Activated effector memory CD4-positive, alpha-beta T cell treated with anti-CD3 and anti-CD28 coated beads, Interleukin-2, amount 50 U/mL, for 16 hours (primary cell): Measurements from ENCODE around the gene CARD14.

Experiments used
- DNase-seq: peaks from one replicate; pipeline ENCODE4 v3.0.0-alpha.2; 2020

The CARD14 gene

DNA sequence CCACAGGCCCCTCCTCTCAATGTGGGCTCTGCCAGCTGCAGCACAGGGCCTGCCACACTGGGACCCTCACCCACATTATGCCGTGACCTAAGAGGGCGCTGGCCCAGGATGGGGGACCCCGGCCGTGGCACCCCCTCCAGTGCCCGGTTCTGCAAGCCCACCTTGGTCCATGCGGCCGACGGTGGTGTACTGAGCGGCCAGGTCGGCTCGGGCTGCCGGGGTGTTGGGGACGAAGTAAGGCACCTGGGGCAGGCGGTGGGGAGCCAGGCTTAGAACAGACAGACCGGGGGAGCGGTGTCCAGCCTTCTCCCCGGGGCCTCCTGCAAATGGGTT lies 43.8 kb downstream of the CARD14 start:
- no peak for DNase-seq

DNA sequence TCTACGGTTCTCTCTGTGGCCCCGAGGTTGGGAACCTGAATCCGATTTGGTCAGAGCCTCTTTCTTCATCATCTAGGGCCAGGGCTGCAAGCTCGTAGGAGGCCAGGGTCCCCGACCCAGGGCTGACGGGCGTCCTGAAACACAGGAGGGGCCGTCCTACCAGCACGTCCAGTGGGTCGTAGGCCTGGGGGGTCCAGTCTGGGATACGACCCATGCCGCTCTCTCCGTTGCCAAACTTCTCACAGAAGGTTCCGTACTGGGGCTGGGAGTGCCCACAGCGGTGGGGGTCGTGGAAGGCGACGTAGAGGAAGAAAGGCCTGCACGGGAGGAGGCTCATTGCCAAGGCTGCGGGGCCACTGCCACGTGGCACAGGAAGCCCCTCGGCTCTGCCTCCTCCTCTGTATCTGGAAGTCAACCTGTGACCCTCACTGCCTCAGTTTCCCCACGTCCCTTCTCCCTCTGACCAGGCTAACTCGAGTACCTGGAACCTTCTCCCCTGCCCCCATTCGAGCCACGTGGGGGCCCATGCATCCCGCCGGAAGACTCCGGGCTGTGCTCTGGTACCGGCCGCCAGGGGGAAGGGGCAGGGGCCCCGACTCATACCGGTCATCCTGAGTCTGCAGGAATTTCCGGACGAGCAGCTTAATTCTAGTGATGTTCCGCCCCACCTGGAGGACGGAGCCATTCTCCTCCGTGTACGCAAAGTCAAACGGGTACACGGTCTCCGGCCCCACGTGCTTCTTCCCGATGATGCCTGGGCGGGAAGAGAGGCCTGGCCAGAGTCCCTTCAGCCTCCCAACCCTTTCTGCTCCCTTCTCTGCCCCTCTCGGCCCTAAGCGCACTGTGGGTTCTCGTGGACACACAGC lies 44.4 kb downstream of the CARD14 start:
- no peak for DNase-seq

DNA sequence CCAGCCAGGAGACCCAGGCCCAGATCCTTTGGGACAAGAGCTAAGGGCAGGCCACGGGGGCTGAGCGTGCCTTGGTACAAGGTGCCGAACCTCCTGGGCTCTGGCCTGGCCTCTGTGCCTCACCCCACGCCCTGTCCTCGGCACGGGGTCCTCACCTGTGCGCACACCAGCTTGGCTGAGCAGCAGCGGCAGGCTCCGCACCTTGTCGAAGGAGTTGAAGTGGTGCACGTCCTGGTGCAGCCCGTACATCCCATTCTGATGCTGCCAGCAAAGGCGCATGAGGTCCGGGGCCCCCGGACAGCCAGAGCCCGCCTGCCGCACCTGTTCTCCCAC lies 45.0 kb downstream of the CARD14 start:
- no peak for DNase-seq

DNA sequence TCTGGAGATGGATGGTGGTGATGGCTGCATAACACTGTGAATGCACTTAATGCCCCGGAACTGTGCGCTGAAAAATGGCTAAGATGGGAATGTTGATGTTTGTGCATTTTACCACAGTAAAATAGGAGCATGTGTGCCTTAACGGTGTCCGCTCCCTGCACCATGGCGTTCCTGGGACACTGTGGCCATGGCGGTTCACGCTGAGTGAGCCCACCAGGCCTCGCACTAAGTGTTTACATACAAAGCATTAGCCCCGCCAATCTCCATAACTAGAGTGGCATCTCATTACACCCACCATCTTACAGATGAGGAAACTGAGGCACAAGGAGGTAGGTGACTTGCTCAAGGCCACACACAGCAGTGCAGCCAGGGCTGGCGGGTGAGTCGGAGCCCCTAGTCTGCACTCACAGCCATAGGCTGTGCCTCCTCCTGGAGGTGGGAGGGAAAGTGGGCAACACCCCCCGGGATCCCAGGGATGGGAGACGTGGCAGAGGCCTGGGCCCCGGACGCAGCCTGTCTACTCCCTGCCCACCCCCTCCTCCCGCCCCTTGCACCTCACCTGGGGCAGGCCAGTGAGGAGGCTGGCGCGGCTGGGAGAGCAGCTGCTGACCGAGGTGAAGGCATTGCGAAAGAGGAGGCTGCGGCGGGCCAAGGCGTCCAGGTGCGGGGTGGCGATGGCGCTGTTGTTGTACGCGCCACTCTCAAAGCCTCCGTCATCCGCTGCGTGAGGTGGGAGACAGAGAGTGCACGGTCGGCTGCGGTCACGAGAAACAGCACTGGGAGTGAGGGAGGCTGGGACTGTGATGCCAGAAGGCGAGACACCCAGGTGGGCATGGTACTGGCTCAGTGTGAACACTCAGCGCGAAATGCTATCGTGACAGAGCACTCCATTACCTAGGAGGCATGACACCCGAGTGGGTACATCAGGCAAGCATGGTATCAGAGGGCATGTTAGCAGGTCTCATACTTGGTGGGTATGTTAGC lies 46.9 kb downstream of the CARD14 start:
- no peak for DNase-seq

DNA sequence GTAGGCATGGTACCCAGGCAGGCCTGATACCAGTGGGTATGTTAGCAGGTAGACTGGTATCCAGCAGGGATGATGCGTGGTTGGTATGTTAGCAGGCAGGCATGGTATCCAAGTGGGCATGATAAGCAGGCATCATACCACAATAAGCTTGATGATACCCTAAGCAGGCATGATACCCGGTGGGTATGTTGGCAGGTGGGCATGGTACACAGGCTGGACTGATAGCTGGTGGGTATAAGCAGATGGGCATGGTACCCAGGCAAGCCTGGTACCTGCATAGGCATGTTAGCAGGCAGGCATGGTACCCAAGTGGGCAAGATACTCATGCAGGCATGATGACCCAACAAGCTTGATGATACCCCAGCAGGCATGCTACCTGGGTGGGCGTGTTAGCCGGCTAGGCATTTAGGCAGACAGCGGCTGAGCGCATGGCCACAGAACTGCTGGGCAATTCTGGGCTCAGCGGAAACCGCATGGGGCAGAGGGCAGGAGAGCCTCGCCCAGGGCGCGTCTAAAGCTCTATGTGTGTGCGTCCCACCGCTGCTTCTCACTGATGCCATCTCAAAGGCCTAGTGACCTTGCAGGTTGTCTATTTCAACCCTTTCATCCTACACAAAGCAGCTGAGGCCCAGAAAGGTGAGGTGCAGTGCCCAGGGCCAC lies 48.0 kb downstream of the CARD14 start:
- DNase-seq = no peak

DNA sequence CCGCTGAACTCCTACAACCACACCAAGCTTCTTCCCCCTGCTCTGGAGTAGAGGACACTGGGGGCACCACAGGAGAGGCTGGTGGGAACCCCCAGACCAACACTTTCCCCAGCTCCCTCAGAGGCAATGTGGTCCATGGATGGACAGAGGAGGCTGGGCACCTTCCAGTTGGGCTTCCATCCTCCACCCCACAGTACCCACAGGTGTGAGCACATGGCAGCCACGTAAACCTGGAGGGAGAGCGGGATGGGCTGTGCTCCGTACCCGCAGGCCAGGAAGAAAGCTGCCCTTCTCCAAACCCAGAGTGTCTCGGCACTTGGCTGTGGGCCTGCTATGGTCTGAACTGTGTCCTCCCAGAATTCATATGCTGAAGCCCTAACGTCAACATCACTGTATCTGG lies 48.6 kb downstream of the CARD14 start:
- no peak for DNase-seq

DNA sequence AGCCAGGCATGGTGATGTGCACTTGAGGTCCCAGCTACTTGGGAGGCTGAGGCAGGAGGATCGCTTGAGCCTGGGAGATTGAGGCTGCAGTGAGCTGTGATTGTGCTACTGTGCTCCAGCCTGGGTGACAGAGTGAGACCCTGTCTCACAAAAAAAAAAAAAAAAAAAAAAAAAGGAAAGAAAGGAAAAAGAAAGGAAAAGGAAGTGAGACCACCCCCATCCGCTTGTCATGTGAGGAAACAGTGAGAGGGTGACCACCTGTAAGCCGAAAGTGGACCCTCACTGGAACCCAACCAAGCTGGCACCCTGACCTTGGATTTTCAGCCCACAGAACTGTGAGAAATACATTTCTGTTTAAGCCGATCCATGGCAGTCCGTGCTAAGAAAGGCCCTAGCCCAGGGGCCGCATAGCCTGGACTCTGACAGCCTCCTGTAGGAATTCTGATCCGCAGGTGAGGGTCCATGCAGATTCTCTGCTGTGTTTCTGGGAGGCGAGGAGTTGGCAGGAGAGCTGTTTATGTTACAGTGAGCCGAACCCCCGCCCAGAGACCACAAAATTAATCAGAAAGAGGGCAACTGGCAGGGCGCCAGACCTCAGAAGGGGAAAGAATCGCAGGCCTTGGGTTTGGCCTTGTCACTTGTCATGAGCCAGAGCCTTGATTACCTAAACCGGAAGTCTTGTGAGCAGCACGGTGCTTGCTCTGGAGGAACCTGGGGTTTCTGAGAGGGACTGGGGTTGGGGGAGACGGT lies 49.4 kb downstream of the CARD14 start:
- DNase-seq = peak; percentile 97

DNA sequence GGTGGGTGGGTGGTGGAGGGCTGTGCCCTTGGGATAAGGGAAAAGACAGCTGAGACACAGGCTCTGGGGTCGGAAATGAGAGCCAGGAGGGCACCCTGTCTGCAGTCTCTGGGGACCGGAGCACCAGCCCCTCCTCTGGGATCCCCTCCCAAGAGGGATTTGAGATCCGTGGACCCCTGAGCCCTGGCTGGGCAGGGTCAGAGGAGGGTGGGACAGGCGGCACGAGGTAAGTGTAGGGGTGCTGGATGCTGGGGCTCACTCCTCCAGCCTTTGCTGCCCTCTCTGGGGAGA lies 49.9 kb downstream of the CARD14 start:
- no peak for DNase-seq

DNA sequence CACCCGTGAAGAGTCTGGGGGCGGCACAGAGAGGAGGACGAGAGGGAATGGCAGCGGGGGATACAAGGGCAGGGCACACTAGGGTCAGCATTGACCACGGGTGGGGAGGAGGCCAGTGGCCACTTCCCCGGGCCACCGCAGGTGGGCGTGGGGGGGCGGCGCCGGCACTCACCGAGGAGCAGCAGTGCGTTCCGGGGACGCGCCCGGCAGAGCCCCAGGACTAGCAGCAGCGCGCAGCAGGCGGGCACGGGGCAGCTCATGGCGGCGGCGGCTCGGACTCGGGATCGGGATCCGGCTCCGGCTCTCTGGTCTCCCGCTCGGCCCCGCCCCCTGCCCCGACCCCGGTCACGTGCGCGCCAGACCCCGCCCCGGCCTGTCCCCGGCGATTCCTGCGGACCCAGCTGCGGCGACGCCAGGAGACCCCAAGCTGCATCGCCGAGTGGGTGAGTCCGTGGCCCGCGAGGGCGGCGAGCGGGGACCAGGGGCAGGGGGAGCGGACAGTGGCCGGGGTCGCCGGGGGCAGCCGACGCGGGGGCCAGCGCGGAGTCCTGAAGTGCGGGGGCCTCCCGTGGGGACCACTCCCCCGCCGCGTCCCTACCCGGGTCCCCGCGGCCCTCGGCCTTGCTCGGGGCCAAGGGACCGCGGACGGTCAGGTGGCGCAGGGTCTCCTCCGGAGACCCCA lies 50.4 kb downstream of the CARD14 start, which contains the start of the genes SGSH and SLC26A11:
TSS of gene SGSH (minus strand) at position 280 of the 682 bp plus-strand sequence. CDS start at position 260, 20 bp downstream.
TSS of gene SLC26A11 (plus strand) at position 374 of the 682 bp plus-strand sequence. CDS start 1,134 bp downstream, outside the sequence.
- peak; percentile 87 for DNase-seq

DNA sequence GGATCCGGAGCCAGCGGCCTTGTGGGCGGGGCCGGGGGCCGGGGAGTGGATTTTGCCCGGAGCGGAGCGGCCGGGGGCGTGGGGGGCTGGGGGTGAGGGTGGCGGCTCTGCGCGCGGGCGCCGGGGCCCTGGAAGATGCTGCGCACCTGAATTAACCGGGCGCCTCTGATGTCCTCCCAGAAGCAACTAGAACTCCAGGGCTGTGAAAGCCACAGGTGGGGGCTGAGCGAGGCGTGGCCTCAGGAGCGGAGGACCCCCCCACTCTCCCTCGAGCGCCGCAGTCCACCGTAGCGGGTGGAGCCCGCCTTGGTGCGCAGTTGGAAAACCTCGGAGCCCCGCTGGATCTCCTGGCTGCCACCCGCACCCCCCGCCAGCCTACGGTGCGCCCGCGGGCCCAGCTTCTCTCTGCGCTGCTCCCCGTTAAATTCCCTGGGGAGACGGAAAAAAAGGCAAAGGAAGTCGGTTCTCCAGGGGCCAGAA lies 50.9 kb downstream of the CARD14 start:
- DNase-seq = no peak

DNA sequence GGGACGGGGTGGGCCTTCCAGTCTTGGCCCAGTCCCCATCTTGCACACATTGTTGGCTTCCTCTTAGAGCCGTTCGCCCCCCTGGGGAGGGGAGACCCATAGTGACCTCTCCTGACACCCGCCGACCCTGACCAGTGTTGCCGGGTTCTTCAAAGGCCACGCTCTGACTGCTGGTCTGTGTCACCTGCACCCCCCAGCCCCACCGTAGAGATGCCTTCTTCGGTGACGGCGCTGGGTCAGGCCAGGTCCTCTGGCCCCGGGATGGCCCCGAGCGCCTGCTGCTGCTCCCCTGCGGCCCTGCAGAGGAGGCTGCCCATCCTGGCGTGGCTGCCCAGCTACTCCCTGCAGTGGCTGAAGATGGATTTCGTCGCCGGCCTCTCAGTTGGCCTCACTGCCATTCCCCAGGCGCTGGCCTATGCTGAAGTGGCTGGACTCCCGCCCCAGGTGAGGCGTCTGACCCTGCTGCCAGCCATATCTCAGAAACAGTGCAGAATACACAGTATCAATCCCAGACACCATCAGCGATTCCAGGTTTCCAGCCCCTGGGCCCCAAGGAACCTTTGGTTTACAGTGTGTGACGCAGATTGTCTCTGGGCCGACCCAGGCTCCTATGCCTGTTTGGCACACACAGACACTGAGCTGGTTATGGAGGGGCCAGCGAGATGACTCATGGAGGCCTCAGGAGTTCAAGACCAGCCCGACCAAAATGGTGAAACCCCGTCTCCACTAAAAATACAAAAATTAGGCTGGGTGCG lies 51.7 kb downstream of the CARD14 start:
- no peak for DNase-seq

DNA sequence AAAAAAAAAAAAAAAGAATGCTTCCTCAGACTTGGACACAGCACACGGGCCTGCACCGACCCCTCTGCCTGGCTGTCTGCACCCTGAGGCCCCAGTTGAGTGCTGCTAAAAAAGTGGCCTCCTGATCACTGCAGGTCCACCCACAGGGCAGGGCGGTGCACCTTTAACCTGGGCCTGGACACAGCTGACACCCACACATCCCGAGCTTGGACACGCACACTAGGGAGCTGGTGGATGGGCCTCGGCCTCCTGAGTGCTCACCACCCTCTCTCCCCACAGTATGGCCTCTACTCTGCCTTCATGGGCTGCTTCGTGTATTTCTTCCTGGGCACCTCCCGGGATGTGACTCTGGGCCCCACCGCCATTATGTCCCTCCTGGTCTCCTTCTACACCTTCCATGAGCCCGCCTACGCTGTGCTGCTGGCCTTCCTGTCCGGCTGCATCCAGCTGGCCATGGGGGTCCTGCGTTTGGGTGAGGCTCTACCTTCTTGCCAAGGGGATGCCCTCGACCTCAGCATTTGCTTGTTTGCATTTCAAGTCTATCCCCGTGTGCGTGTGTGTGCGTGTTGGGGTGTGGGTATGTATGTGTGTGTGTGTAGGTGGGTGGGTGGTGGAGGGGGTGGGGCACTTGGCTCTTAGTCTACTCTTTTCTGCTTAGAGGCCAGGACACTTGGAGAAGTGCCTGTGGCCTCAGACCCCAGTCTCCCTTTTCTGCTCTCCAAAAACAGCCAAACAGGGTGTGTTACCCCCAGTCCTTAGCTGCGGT lies 52.7 kb downstream of the CARD14 start:
- DNase-seq = no peak

DNA sequence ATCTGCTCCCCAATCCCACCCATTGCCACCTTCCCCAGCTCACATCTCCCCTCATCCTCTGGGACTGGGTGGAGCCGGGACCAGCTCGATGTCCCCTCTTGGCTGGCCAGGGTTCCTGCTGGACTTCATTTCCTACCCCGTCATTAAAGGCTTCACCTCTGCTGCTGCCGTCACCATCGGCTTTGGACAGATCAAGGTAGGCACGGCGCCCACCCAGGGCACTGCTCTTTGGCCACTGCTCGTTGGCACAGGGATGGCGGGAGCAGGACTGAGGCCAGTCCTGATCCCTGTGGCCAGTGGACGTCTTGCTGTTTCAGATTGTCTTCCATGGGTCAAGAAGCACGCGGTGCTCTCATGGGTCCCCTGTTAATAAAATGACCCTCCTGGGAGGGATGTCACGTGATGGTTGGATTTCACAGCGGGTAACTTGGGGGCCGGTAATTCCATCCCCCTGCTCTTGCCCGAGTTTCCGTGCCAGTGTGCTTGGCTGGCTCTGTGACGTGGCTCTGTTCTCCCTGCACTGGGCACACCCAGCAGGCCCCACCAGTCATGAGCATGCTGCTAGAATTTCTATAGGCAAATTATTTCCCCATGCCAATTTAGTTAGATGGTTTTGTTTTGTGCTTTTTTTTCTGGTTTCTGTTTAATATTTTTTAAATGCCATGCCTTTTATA lies 53.4 kb downstream of the CARD14 start:
- DNase-seq = no peak

DNA sequence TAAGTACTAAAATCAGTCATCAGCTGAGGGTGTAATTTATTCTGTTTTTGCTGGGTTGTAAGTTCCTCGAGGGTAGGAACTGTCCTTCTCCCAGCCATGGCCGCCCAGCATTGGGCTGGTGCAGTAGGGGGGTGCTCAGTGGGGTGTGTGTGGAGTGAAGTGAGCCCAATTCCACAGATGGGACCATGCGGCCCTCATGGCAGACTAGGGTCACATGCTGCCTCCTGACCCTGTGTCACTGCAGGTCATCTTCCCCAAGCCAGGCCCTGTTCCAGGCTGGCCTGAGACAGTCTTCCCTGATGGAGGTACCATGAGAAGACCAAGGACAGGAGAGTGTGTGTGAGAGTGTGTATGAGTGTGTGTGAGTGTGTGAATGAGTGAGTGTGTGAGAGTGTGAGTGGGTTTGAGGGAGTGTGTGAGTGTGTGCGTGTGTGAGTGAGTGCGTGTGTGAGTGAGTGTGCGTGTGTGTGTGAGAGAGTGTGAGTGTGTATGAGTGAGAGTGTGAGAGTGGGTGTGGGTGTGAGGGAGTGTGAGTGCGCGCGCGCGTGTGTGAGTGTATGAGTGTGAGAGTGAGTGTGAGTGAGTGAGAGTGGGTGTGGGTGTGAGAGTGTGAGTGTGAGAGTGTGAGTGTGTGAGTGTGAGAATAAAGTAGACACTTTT lies 54.1 kb downstream of the CARD14 start:
- no peak for DNase-seq

DNA sequence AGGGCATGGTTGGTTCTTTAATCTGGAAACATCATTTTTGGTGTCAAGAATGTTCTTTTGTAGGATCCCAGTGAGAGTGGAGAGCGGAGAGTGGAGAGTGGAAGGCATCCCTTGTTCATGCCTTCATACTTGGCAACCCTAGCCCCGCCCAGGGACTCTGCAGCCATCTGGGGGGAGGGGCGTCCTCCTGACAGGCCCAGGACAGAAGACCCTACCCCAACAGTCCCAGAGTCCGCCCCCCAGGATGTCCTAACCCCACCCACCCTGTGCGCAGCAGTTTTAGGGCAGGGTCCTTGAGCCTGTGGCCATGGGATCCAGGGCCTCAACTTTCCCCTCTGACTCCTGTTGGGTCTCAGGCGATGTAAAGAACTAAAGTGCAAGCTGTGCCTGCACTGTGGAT lies 54.9 kb downstream of the CARD14 start:
- DNase-seq = no peak

DNA sequence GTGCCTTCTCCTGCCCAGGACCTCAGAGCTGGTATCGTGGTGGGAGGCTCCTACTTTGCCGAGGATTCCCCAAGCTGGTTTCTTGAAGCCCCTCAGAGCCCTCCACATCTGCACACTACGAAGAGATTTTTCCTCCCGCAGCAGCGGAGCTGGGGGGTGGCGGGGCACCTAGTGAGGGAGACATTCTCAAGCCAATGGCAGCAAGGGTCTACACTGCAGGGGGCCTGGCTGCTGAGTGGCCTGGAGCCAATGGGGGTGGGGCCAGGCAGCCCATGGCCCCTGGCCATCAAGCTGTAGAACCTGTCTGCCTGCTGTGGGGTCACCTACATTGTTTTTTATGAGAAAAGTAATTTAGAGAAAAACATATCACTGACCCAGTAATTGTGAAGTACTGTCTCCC lies 55.4 kb downstream of the CARD14 start:
- DNase-seq = no peak

DNA sequence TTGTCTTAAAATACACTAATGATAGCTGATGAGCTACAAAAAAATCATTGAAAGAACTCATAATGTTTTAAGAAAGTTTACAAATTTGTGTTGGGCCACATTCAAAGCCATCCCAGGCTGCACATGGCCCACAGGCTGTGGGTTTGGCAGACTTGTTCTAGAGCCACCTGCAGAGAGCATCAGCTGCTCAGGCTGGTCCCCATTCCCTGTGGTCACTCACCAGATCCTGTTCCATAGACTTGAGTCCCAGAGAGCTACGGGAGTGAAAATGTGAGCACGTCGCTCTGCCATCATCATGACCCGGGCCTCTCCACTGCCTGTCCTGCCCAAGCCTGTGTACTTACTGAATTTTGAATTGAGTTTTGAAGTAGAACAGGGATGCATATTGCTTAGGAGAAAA lies 57.3 kb downstream of the CARD14 start:
- DNase-seq = no peak

DNA sequence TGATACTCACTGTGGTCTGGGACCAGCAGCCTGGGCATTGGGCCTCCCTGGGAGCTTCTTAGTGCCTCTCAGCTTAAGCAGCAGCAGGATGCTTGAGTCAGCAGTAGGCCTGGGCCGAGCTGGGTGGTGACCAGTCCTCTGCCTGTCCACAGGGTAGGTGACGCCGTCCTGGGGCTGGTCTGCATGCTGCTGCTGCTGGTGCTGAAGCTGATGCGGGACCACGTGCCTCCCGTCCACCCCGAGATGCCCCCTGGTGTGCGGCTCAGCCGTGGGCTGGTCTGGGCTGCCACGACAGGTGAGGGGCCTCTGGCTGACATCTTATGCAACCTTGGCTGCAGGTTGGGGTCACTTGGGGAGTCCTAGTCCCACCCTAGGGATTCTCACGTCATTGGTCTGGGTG lies 57.8 kb downstream of the CARD14 start:
- DNase-seq = no peak

DNA sequence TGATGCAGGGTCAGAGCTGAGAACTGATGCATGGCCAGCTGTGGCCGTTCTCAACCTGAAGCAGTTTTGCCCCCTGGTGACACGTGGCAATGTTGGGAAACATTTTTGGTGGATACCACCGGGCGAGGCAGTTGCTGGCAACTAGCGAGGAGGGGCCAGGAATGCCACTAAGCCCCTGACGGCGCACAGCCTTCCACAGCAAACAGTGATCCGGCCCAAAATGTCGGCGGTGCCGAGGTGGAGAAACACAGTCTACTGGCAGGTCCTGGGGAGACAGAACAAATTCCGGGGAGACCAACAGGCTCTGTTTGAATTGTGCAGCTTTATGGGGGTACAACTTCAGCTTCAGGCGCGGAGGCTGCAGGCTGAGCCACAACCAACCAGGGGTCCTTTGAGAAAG lies 58.6 kb downstream of the CARD14 start:
- DNase-seq = no peak
